GM10266 (cell line): ENCODE measurements around the gene CD9.
"Not testable (repeated sequence)": the region's sequence is repeated elsewhere in the genome, so short reads cannot be mapped to it uniquely, and the experiment has no call there.

Experiments used
- DNase-seq: peaks from one replicate; pipeline ENCODE4 v3.0.0; 2012; ENCODE audit errors: extremely low spot score
- TF ChIP-seq, protein P1 (sequence below): IDR thresholded peaks from 2 replicates; pipeline ENCODE4 v1.5.1; 2012; ENCODE audit warnings: mild to moderate bottlenecking, low read depth; ENCODE audit not compliant: control insufficient read depth, insufficient read depth; ENCODE audit errors: missing control alignments

The CD9 gene

DNA sequence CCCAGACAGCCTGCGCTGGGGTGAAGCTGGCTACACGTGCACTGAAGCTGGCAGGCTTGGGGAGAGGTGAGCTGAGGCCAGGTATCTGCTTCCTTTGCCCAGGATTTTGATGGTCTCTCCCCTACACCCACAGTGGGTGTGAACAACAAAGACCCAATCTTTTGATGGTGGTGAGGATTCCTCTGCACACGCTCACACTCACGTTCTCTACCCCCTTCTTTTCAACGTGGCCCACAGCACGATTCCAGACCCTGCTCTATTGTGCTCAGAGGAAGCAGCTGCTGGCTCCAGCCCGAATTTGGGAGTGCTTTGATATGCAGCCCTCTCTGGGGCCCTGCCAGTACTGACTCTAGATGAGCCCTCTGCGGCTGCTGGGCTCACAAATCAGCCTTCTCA is 4.9 kb downstream of the CD9 start:
- DNase-seq, result no peak
- TF ChIP-seq, protein P1, sequence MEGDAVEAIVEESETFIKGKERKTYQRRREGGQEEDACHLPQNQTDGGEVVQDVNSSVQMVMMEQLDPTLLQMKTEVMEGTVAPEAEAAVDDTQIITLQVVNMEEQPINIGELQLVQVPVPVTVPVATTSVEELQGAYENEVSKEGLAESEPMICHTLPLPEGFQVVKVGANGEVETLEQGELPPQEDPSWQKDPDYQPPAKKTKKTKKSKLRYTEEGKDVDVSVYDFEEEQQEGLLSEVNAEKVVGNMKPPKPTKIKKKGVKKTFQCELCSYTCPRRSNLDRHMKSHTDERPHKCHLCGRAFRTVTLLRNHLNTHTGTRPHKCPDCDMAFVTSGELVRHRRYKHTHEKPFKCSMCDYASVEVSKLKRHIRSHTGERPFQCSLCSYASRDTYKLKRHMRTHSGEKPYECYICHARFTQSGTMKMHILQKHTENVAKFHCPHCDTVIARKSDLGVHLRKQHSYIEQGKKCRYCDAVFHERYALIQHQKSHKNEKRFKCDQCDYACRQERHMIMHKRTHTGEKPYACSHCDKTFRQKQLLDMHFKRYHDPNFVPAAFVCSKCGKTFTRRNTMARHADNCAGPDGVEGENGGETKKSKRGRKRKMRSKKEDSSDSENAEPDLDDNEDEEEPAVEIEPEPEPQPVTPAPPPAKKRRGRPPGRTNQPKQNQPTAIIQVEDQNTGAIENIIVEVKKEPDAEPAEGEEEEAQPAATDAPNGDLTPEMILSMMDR, result no peak

DNA sequence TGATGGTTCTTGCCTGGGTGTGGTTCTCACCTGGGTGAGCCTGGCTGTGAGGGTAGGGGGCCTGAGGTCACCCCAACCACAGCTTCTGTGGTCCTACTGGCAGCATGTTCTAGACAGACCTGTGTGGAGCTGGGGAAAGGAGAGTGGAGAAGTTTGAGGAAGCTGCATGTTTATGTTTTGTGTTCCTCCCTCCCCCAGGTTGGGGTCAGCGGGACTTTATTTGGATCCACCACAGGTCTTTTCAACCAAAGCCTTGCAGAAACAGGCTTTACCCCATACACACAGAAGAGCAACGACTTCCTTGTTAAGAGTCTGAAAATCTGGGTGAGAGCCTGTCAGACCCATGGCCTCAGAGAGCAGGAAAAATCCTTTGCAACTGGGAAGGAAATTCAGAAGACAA is 5.6 kb downstream of the CD9 start:
- no peak for DNase-seq
- TF ChIP-seq, protein P1, result no peak

DNA sequence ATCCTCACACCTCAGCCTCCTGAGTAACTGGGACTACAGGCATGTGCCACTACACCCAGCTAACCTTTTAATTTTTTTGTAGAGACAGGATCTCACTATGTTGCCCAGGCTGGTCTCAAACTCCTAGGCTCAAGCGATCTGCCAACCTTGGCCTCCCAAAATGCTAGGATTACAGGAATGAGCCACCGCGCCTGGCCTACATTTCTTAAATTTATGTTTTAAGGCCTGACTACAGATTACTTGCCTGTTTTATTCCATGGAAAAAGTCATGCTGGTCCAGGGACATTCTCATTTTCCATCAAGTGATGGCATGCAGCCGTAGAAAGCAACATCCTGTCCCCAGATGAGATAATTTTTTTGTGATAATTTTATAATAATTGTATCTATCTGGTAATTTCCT is 6.1 kb downstream of the CD9 start:
- TF ChIP-seq, protein P1, result no peak
- no peak for DNase-seq

DNA sequence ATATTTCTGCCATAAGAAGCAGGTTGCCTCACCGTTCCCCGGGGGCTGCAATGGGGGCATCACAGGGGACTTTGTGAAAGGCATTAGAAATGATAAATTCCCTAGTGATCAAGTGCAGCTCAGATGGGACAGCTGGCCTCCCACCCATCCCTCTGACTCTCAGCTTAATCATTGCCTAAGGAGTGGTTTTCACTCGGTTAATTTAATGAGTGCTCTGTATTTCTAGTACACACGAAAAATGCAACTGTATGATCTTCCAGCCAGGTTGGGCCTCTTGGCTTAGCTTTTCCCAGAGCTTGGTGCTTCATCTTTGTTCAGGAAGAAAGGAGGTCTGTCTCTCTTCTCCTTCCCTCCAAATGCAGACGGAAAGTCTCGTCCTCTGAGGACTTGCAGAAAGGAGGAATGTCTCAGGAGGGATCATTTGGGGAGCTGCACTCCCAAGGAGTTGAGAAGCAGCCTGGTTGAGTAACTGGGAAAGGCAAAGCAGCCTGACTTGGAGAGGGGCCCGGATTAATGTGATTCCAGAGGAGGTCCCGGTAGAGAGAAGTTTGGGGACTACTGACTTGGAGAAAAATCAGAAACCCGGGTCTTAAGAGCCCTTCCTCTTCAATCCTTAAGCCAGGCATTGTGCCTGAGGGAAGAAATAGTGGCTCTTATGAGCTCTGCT is 7.2 kb downstream of the CD9 start:
- TF ChIP-seq, protein P1, result no peak
- DNase-seq, result no peak

DNA sequence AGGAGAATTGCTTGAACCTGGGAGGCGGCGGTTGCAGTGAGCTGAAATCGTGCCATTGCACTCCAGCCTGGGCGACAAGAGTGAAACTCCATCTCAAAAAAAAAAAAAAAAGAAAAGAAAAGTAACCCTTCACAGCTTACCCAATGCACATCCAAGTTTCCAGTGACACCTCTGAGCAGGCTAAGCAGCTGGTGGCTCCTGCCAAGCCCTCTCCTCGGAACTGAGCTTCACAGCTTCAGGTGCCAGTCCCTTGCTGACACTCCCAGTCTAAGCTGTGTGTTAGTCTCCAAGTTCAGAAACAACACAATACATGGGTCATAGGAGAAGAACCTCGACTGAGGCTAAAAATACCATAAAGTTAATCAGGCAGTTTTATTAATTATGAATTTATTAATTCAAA is 7.9 kb downstream of the CD9 start:
- TF ChIP-seq, protein P1, result no peak

DNA sequence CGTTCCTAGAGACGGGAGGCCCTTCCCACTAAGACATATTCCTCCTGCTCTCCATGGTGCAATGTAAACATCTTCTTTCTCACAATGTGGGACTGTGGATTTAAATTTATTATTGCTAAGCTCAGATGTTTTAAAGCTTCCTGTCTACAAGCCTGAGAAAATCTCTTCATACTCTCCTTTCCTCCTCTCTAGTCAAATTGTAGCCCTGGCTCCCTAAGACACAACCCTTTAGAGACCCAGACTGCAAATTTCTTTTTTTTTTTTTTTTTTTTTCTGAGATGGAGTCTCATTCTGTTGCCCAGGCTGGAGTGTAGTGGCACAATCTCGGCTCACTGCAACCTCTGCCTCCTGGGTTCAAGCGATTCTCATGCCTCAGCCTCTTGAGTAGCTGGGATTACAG is 9.2 kb downstream of the CD9 start:
- DNase-seq, result not testable (repeated sequence)

More for the DNA sequence above, 7.9 kb downstream of the CD9 start:
- no peak for DNase-seq

DNA sequence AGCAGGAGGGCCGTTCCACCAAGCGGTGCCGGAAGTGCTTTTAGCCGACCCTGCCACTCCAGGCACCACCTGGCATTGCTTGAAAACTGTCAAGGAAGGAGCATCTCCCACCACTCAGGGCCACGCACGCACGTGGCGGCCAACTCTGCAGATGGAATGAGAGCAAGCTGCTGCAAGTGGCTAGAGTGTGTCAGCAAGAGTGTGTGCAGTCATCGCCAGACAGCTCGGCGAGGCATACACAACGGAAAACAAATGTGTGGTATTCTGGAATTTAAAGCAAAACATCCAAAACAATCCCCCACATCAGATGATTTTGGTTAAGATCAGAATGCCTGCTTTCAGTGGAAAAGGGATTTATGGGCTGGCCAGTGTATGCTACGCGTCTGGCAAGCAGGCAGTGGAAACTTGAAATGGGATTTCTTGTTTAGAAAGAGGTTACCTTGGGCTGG is 11.2 kb downstream of the CD9 start:
- DNase-seq, result no peak
- TF ChIP-seq, protein P1, result no peak

DNA sequence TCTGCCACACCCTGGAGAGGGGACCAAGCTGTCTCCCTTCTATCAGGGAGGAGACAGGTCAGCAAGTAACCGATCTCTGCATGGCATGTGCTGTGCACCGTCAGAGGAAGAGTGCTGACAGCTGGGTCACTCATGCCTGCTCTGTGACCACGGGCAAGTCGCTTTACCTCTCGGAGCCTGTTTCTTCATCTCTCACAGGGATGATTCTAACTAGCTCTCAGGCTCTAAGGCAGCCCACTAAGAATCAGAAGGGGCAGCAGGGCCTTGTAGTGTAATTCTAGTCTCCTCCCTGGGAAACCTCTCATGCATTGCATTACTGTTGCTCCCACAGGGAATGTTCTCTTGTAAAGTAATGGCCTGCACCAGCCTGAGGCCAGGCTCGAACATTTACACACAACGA is 11.9 kb downstream of the CD9 start:
- TF ChIP-seq, protein P1, result no peak

More for the DNA sequence above, 11.9 kb downstream of the CD9 start:
- no peak for DNase-seq
